Mucosa of rectum (tissue), 2 donors: ENCODE data around the gene NR3C1.

Experiments used
- H3K27ac ChIP-seq, 2 donors: one replicate each; pipeline ENCODE4 v1.7.0; 2013; ENCODE audit warnings: inconsistent platforms in 2 of 2, low read depth in 2 of 2, low read length in 2 of 2
- H3K27me3 ChIP-seq, 2 donors: one replicate each; pipeline ENCODE4 v1.7.0; 2013; ENCODE audit warnings: low read length in 2 of 2; ENCODE audit not compliant: control insufficient read depth in 2 of 2, insufficient read depth in 2 of 2
- H3K36me3 ChIP-seq, 2 donors: one replicate each; pipeline ENCODE4 v1.7.0; 2013; ENCODE audit warnings: low read length in 2 of 2; ENCODE audit not compliant: control insufficient read depth in 2 of 2, insufficient read depth in 2 of 2
- H3K4me1 ChIP-seq, 2 donors: one replicate each; pipeline ENCODE4 v1.7.0; 2013; ENCODE audit warnings: low read length in 2 of 2, mild to moderate bottlenecking in 1 of 2; ENCODE audit not compliant: control insufficient read depth in 2 of 2, insufficient read depth in 2 of 2
- H3K4me3 ChIP-seq, 2 donors: one replicate each; pipeline ENCODE4 v1.7.0; 2013; ENCODE audit warnings: low read length in 2 of 2
- H3K9ac ChIP-seq, 2 donors: one replicate each; pipeline ENCODE4 v1.7.0; 2013; ENCODE audit warnings: low read length in 2 of 2, low read depth in 1 of 2, mild to moderate bottlenecking in 1 of 2
- H3K9me3 ChIP-seq, 2 donors: one replicate each; pipeline ENCODE4 v1.7.0; 2013; ENCODE audit warnings: low read length in 2 of 2; ENCODE audit not compliant: control insufficient read depth in 2 of 2
- donor health status: healthy.
- donor health status: Normal muscosa, but diverticular disease.

NR3C1 gene

GRCh38 chr5:143241892-143242291, 161.6 kb downstream of the NR3C1 start:
- no peak overlapping the region for H3K27ac ChIP-seq

DNA sequence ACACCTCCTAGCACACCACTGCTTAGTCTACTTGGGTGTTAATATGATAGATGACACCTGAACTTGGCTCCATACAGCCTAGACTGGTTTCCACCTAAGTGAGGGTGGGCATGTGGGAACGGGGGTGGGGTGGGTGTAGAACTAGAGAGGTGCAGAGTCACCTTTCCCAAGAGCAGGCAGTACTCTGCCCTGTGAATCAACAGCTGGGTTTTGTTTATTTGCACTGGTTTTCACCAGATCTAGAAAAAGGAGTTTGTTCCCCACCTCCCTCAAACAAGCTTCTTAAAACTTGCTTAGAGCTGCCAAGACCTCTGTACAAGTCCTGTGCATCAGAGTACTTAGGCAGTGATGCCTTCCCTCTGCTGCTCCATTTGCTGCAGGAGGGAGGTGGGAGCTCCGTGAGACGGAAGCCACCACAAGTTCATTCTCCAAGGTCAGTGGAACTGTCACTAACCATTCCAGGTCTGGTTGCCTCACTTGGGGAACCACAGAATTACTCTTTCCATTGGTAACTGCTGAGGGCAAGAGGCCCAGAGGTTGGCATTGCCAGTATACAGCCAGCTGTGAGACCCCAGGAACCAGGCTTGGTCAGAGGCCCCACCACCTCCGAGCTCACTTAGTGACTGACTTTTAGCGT, 163.5 kb downstream of the NR3C1 start:
- Histone ChIP-seq H3K27me3 (no peaks in the 10 kb centered on the region), H3K27ac (no peak overlapping the region), H3K9me3 (no peaks in the 10 kb centered on the region), H3K36me3 (no peaks in the 10 kb centered on the region), H3K4me3 (no peak overlapping the region), H3K4me1 (no peaks in the 10 kb centered on the region), H3K9ac (no peak overlapping the region)

More at GRCh38 chr5:143241892-143242291, 161.6 kb downstream of the NR3C1 start:
- no peak overlapping the region for H3K4me3 ChIP-seq
- H3K4me1 ChIP-seq = no peaks in the 10 kb centered on the region
- H3K9me3 ChIP-seq = no peaks in the 10 kb centered on the region
- no peaks in the 10 kb centered on the region for H3K27me3 ChIP-seq
- H3K36me3 ChIP-seq = no peaks in the 10 kb centered on the region
- no peak overlapping the region for H3K9ac ChIP-seq

GRCh38 chr5:143238620-143239019, 164.9 kb downstream of the NR3C1 start:
- no peak overlapping the region for H3K4me3 ChIP-seq
- no peaks in the 10 kb centered on the region for H3K9me3 ChIP-seq
- H3K36me3 ChIP-seq = no peaks in the 10 kb centered on the region
- no peak overlapping the region for H3K9ac ChIP-seq
- no peaks in the 10 kb centered on the region for H3K27me3 ChIP-seq
- H3K4me1 ChIP-seq = no peaks in the 10 kb centered on the region
- H3K27ac ChIP-seq = no peak overlapping the region

- Histone ChIP-seq H3K27me3 (no peaks in the 10 kb centered on the region), H3K4me1 (no peaks in the 10 kb centered on the region), H3K4me3 (no peak overlapping the region), H3K9ac (no peak overlapping the region), H3K9me3 (no peaks in the 10 kb centered on the region), H3K36me3 (no peaks in the 10 kb centered on the region), H3K27ac (no peak overlapping the region)
Observed at GRCh38 chr5:143237664-143238063, 165.8 kb downstream of the NR3C1 start.

- no peaks in the 10 kb centered on the region for H3K9me3 ChIP-seq
- no peak overlapping the region for H3K27ac ChIP-seq
- H3K4me1 ChIP-seq = no peaks in the 10 kb centered on the region
- no peak overlapping the region for H3K9ac ChIP-seq
- H3K27me3 ChIP-seq = no peaks in the 10 kb centered on the region
- H3K4me3 ChIP-seq = no peak overlapping the region
- no peaks in the 10 kb centered on the region for H3K36me3 ChIP-seq
Observed at GRCh38 chr5:143236682-143237081, 166.8 kb downstream of the NR3C1 start.

- H3K9me3 ChIP-seq = no peaks in the 10 kb centered on the region
- no peaks in the 10 kb centered on the region for H3K36me3 ChIP-seq
- H3K27ac ChIP-seq = no peak overlapping the region
Observed at GRCh38 chr5:143235423-143235822, 168.1 kb downstream of the NR3C1 start.

GRCh38 chr5:143234162-143234842, 169.2 kb downstream of the NR3C1 start:
- Histone ChIP-seq H3K27ac (no peak overlapping the region), H3K9ac (no peak overlapping the region), H3K36me3 (no peaks in the 10 kb centered on the region), H3K9me3 (no peaks in the 10 kb centered on the region), H3K4me3 (no peak overlapping the region), H3K27me3 (no peaks in the 10 kb centered on the region), H3K4me1 (peaks cover 0 to 3% of the 10 kb centered on the region in 2 donors)

More at GRCh38 chr5:143235423-143235822, 168.1 kb downstream of the NR3C1 start:
- no peaks in the 10 kb centered on the region for H3K4me1 ChIP-seq
- H3K27me3 ChIP-seq = no peaks in the 10 kb centered on the region
- H3K4me3 ChIP-seq = no peak overlapping the region
- H3K9ac ChIP-seq = no peak overlapping the region

GRCh38 chr5:143233031-143233430, 170.5 kb downstream of the NR3C1 start:
- no peak overlapping the region for H3K9ac ChIP-seq

GRCh38 chr5:143231973-143232812, 171.3 kb downstream of the NR3C1 start:
- Histone ChIP-seq H3K4me3 (no peak overlapping the region), H3K27me3 (no peaks in the 10 kb centered on the region), H3K4me1 (peaks cover 0 to 3% of the 10 kb centered on the region in 2 donors), H3K9me3 (no peaks in the 10 kb centered on the region), H3K36me3 (no peaks in the 10 kb centered on the region), H3K27ac (no peak overlapping the region), H3K9ac (no peak overlapping the region)

More at GRCh38 chr5:143233031-143233430, 170.5 kb downstream of the NR3C1 start:
- Histone ChIP-seq H3K36me3 (no peaks in the 10 kb centered on the region), H3K9me3 (no peaks in the 10 kb centered on the region), H3K27me3 (no peaks in the 10 kb centered on the region), H3K4me1 (peaks cover 0 to 3% of the 10 kb centered on the region in 2 donors), H3K27ac (no peak overlapping the region), H3K4me3 (no peak overlapping the region)

GRCh38 chr5:143231416-143231815, 172.1 kb downstream of the NR3C1 start:
- no peaks in the 10 kb centered on the region for H3K9me3 ChIP-seq
- H3K27ac ChIP-seq = no peak overlapping the region
- no peaks in the 10 kb centered on the region for H3K36me3 ChIP-seq
- no peak overlapping the region for H3K9ac ChIP-seq
- H3K27me3 ChIP-seq = no peaks in the 10 kb centered on the region
- peaks cover 0 to 3% of the 10 kb centered on the region in 2 donors for H3K4me1 ChIP-seq
- no peak overlapping the region for H3K4me3 ChIP-seq
